PC-3 (cell line): Measurements from ENCODE around the gene RAD51. TPM values are rescaled to one million over a fixed set of nuclear protein-coding genes. Genes with fewer than 3 reads are reported as not detected.

Source experiments
- ATAC-seq: fragments of 200-7000 bp; cut with Tn5 transposase; 2 replicates; pipeline ENCODE4 v1.9.1; 2020; ENCODE audit warnings: mild to moderate bottlenecking, moderate library complexity
- BruUV-seq: library from RNA; stranded (reverse); fragments of 400-500 nt; replicated peaks from 2 replicates; lab custom pipeline; 2021; lab: Mats Ljungman, UMichigan
- CTCF ChIA-PET: fragments of 300-600 bp; sonication (Branson Sonifier 250); formaldehyde crosslinking; loops from one replicate; lab custom pipeline; 2022; ENCODE audit warnings: antibody characterized with exemption; lab: Charles Lee
- POLR2A ChIA-PET: fragments of 300-600 bp; sonication (Branson Sonifier 250); formaldehyde crosslinking; loops from one replicate; lab custom pipeline; 2022; ENCODE audit warnings: antibody characterized with exemption; ENCODE audit not compliant: unreplicated experiment; lab: Charles Lee
- DNase-seq: peaks from one replicate; pipeline ENCODE4 v3.0.0-alpha.2; 2015
- H2AFZ ChIP-seq: fragments of 300-600 bp; sonication (generic); 2 replicates; pipeline ENCODE4 v1.6.0; 2016; ENCODE audit warnings: antibody characterized with exemption, low read length
- H3F3A ChIP-seq: fragments of 300-600 bp; sonication (generic); one replicate; pipeline ENCODE4 v1.6.0; 2017; ENCODE audit warnings: antibody characterized with exemption, low read length, control low read depth, mild to moderate bottlenecking; ENCODE audit not compliant: unreplicated experiment
- H3K27ac ChIP-seq: fragments of 300-600 bp; sonication (generic); 2 replicates; pipeline ENCODE4 v1.5.1; 2016; ENCODE audit warnings: mild to moderate bottlenecking, low read length
- H3K27me3 ChIP-seq: fragments of 300-600 bp; sonication (generic); 2 replicates; pipeline ENCODE4 v1.6.1; 2016; ENCODE audit warnings: low read length, mixed read lengths
- H3K36me3 ChIP-seq: fragments of 300-600 bp; sonication (generic); 2 replicates; pipeline ENCODE4 v1.6.1; 2016; ENCODE audit warnings: low read depth, mixed run types, low read length, mixed read lengths
- H3K4me1 ChIP-seq: fragments of 300-600 bp; sonication (generic); 2 replicates; pipeline ENCODE4 v1.5.1; 2016; ENCODE audit warnings: low read length; ENCODE audit not compliant: insufficient read depth
- H3K4me2 ChIP-seq: fragments of 300-600 bp; sonication (generic); 2 replicates; pipeline ENCODE4 v1.6.0; 2016; ENCODE audit warnings: low read length
- H3K4me3 ChIP-seq: fragments of 300-600 bp; sonication (generic); 2 replicates; pipeline ENCODE4 v1.5.1; 2016; ENCODE audit warnings: mild to moderate bottlenecking, low read length, mixed read lengths
- H3K79me2 ChIP-seq: fragments of 300-600 bp; sonication (generic); 2 replicates; pipeline ENCODE4 v1.6.1; 2017; ENCODE audit warnings: low read length, mixed read lengths
- H3K9ac ChIP-seq: fragments of 300-600 bp; sonication (generic); 2 replicates; pipeline ENCODE4 v1.6.0; 2016; ENCODE audit warnings: mild to moderate bottlenecking, low read length
- H3K9me2 ChIP-seq: fragments of 300-600 bp; sonication (generic); replicated peaks from 2 replicates; pipeline ENCODE4 v1.6.1; 2016; ENCODE audit warnings: mixed run types, low read length, mixed read lengths
- H3K9me3 ChIP-seq: fragments of 300-600 bp; sonication (generic); 2 replicates; pipeline ENCODE4 v1.6.1; 2016; ENCODE audit warnings: low read length, mixed read lengths
- H4K20me1 ChIP-seq: fragments of 300-600 bp; sonication (generic); 2 replicates; pipeline ENCODE4 v1.6.1; 2016; ENCODE audit warnings: low read length, mixed read lengths
- CTCF ChIP-seq: fragments of 300-600 bp; sonication (generic); conservative IDR thresholded peaks from 2 replicates; pipeline ENCODE4 v1.5.1; 2017; ENCODE audit warnings: antibody characterized with exemption, low read depth, mild to moderate bottlenecking, low read length
- EZH2 ChIP-seq: fragments of 300-600 bp; sonication (generic); IDR thresholded peaks from one replicate; pipeline ENCODE4 v1.6.1; 2017; ENCODE audit warnings: antibody characterized with exemption, mild to moderate bottlenecking, low read length; ENCODE audit not compliant: unreplicated experiment
- EZH2phosphoT487 ChIP-seq: fragments of 300-600 bp; sonication (generic); IDR thresholded peaks from 2 replicates; pipeline ENCODE4 v1.6.1; 2018; ENCODE audit warnings: mild to moderate bottlenecking, antibody characterized with exemption, low read length, borderline replicate concordance
- intact Hi-C: fragments of 100-400 bp; cut with micrococcal nuclease; formaldehyde crosslinking; loops from 2 replicates; pipeline ENCODE4 v1.9.0; 2023
- total RNA-seq: library from RNA; depleted of rRNA; stranded (reverse); fragments of >200 nt; gene quantifications from 2 replicates; pipeline ENCODE4 v1.2.3, GENCODE V29; 2014

Gene RAD51
- total RNA-seq, 1 experiment from 2014 or later, result 21.9 TPM

GRCh38 chr15:40763801-40764628 lies 69.0 kb downstream of the RAD51 start, which contains the start of gene GCHFR:
TSS of gene GCHFR (plus strand) at chr15:40764068. CDS start at chr15:40764181, 113 bp downstream.
- Histone ChIP-seq H4K20me1 (no peaks in the 10 kb centered on the region), H3K27ac (peak within 1 kb of the TSS; percentile 26), H3K4me2 (peak within 1 kb of the TSS; percentile 88), H2AFZ (peak within 1 kb of the TSS; percentile 91), H3K9ac (peak within 1 kb of the TSS; percentile 48), H3K27me3 (no peaks in the 10 kb centered on the region), H3K9me3 (no peaks in the 10 kb centered on the region), H3K4me3 (peak within 1 kb of the TSS; percentile 63), H3K79me2 (no peaks in the 10 kb centered on the region), H3K4me1 (peaks cover 39% of the 10 kb centered on the region), H3K9me2 (no peaks in the 10 kb centered on the region), H3K36me3 (no peaks in the 10 kb centered on the region), H3F3A (no peaks in the 10 kb centered on the region)
- BruUV-seq, result TSS peak; percentile 59
- DNase-seq (peak; percentile 79), ATAC-seq (peak; percentile 76)
- ChIA-PET CTCF (interaction anchor here (1.1 to 1.9 kb wide), 3 partner anchors 13 to 109 kb away, joined by 5 to 11 read pairs (median 6); no protein-coding TSS in a partner anchor), POLR2A (no interaction called here)
- TF ChIP-seq EZH2phosphoT487, result no peak
- peak; percentile 45; the same call in 1 of the 2 replicates for TF ChIP-seq CTCF
- intact Hi-C loops, result loop anchor here (1.0 kb wide), 1 partner anchor 9 kb away; the partner anchor contains the start of gene RMDN3

GRCh38 chr15:40764629-40765103 lies 69.7 kb downstream of the RAD51 start:
- TSS peak; percentile 9 for BruUV-seq
- intact Hi-C loops, result loop anchor here (1.0 kb wide), 1 partner anchor 9 kb away; the partner anchor contains the start of gene RMDN3
- no peaks in the 10 kb centered on the region for H3K79me2 ChIP-seq
- peaks cover 45% of the 10 kb centered on the region for H3K4me1 ChIP-seq
- H3K9me3 ChIP-seq, result no peaks in the 10 kb centered on the region
- H3K27ac ChIP-seq, result peak overlapping the region; percentile 10; the same call in 1 of the 2 replicates
- H3K9me2 ChIP-seq, result no peaks in the 10 kb centered on the region
- peak overlapping the region; percentile 91 for H2AFZ ChIP-seq
- DNase-seq (no peak), ATAC-seq (no peak)
- peak overlapping the region; percentile 63 for H3K4me3 ChIP-seq
- CTCF ChIA-PET, result interaction anchor here (1.4 to 1.9 kb wide), 2 partner anchors 18 to 109 kb away, joined by 5 to 11 read pairs; no protein-coding TSS in a partner anchor
- no peaks in the 10 kb centered on the region for H3K36me3 ChIP-seq
- H4K20me1 ChIP-seq, result no peaks in the 10 kb centered on the region
- H3F3A ChIP-seq, result no peaks in the 10 kb centered on the region
- POLR2A ChIA-PET, result no interaction called here
- H3K9ac ChIP-seq, result peak overlapping the region; percentile 45; the same call in 1 of the 2 replicates
- TF ChIP-seq EZH2 (no peak), CTCF (no peak), EZH2phosphoT487 (no peak)
- H3K27me3 ChIP-seq, result no peaks in the 10 kb centered on the region
- H3K4me2 ChIP-seq, result peak overlapping the region; percentile 88
